Measurements from ENCODE around the gene KRTAP4-16. TPM values are rescaled to one million over a fixed set of nuclear protein-coding genes. Genes with fewer than 3 reads are reported as not detected.

Gene KRTAP4-16
- polyA plus RNA-seq, 1 donor: not detected

Other genes with a start within 250 kb of the KRTAP4-16 start
- gene KRT12, start 235.0 kb downstream of the KRTAP4-16 start, polyA plus RNA-seq (ENCODE audit: insufficient read length): 0.31 TPM
- not detected for gene KRT20, start 217.0 kb downstream of the KRTAP4-16 start, polyA plus RNA-seq (ENCODE audit: insufficient read length)
- 0.23 TPM for gene KRT23, start 164.6 kb downstream of the KRTAP4-16 start, polyA plus RNA-seq (ENCODE audit: insufficient read length)
- gene KRT39, start 135.3 kb downstream of the KRTAP4-16 start, polyA plus RNA-seq (ENCODE audit: insufficient read length): 2.9 TPM
- gene KRT40, start 117.9 kb downstream of the KRTAP4-16 start, polyA plus RNA-seq (ENCODE audit: insufficient read length): 3.9 TPM
- not detected for gene KRTAP3-3, start 108.0 kb downstream of the KRTAP4-16 start, polyA plus RNA-seq (ENCODE audit: insufficient read length)
- gene KRTAP3-2, start 102.3 kb downstream of the KRTAP4-16 start, polyA plus RNA-seq (ENCODE audit: insufficient read length): 0.28 TPM
- gene KRTAP3-1, start 93.1 kb downstream of the KRTAP4-16 start, polyA plus RNA-seq (ENCODE audit: insufficient read length): not detected
- not detected for gene KRTAP1-5, start 75.0 kb downstream of the KRTAP4-16 start, polyA plus RNA-seq (ENCODE audit: insufficient read length)
- gene KRTAP1-4, start 72.0 kb downstream of the KRTAP4-16 start, polyA plus RNA-seq (ENCODE audit: insufficient read length): not detected
- not detected for gene KRTAP1-3, start 67.3 kb downstream of the KRTAP4-16 start, polyA plus RNA-seq (ENCODE audit: insufficient read length)
- not detected for gene KRTAP1-1, start 60.8 kb downstream of the KRTAP4-16 start, polyA plus RNA-seq (ENCODE audit: insufficient read length)
- gene KRTAP2-1, start 54.9 kb downstream of the KRTAP4-16 start, polyA plus RNA-seq (ENCODE audit: insufficient read length): not detected
- gene KRTAP2-2, start 47.0 kb downstream of the KRTAP4-16 start, polyA plus RNA-seq (ENCODE audit: insufficient read length): not detected
- not detected for gene KRTAP2-3, start 42.1 kb downstream of the KRTAP4-16 start, polyA plus RNA-seq (ENCODE audit: insufficient read length)
- not detected for gene KRTAP2-4, start 36.3 kb downstream of the KRTAP4-16 start, polyA plus RNA-seq (ENCODE audit: insufficient read length)
- gene KRTAP4-7, start 18.1 kb downstream of the KRTAP4-16 start, polyA plus RNA-seq (ENCODE audit: insufficient read length): not detected
- gene KRTAP4-8, start 4.1 kb downstream of the KRTAP4-16 start, polyA plus RNA-seq (ENCODE audit: insufficient read length): not detected
- gene KRTAP4-9, start 3.2 kb upstream of the KRTAP4-16 start, polyA plus RNA-seq (ENCODE audit: insufficient read length): not detected
- gene KRTAP4-11, start 16.2 kb upstream of the KRTAP4-16 start, polyA plus RNA-seq (ENCODE audit: insufficient read length): not detected
- gene KRTAP4-12, start 22.0 kb upstream of the KRTAP4-16 start, polyA plus RNA-seq (ENCODE audit: insufficient read length): not detected
- not detected for gene KRTAP4-6, start 38.3 kb upstream of the KRTAP4-16 start, polyA plus RNA-seq (ENCODE audit: insufficient read length)
- not detected for gene KRTAP4-5, start 47.6 kb upstream of the KRTAP4-16 start, polyA plus RNA-seq (ENCODE audit: insufficient read length)
- gene KRTAP4-4, start 58.5 kb upstream of the KRTAP4-16 start, polyA plus RNA-seq (ENCODE audit: insufficient read length): not detected
- not detected for gene KRTAP4-3, start 66.0 kb upstream of the KRTAP4-16 start, polyA plus RNA-seq (ENCODE audit: insufficient read length)
- not detected for gene KRTAP4-2, start 76.0 kb upstream of the KRTAP4-16 start, polyA plus RNA-seq (ENCODE audit: insufficient read length)
- not detected for gene KRTAP4-1, start 82.7 kb upstream of the KRTAP4-16 start, polyA plus RNA-seq (ENCODE audit: insufficient read length)
- gene KRTAP9-1, start 87.7 kb upstream of the KRTAP4-16 start, polyA plus RNA-seq (ENCODE audit: insufficient read length): not detected
- gene KRTAP9-2, start 124.4 kb upstream of the KRTAP4-16 start, polyA plus RNA-seq (ENCODE audit: insufficient read length): not detected
- gene KRTAP9-3, start 130.2 kb upstream of the KRTAP4-16 start, polyA plus RNA-seq (ENCODE audit: insufficient read length): not detected
- not detected for gene KRTAP9-8, start 135.8 kb upstream of the KRTAP4-16 start, polyA plus RNA-seq (ENCODE audit: insufficient read length)
- not detected for gene KRTAP9-4, start 147.5 kb upstream of the KRTAP4-16 start, polyA plus RNA-seq (ENCODE audit: insufficient read length)
- gene KRTAP9-9, start 153.2 kb upstream of the KRTAP4-16 start, polyA plus RNA-seq (ENCODE audit: insufficient read length): not detected
- 0.30 TPM for gene KRTAP9-6, start 163.2 kb upstream of the KRTAP4-16 start, polyA plus RNA-seq (ENCODE audit: insufficient read length)
- not detected for gene KRTAP9-7, start 173.5 kb upstream of the KRTAP4-16 start, polyA plus RNA-seq (ENCODE audit: insufficient read length)
- not detected for gene KRTAP29-1, start 200.6 kb upstream of the KRTAP4-16 start, polyA plus RNA-seq (ENCODE audit: insufficient read length)
- gene KRTAP16-1, start 207.1 kb upstream of the KRTAP4-16 start, polyA plus RNA-seq (ENCODE audit: insufficient read length): not detected
- not detected for gene KRTAP17-1, start 213.5 kb upstream of the KRTAP4-16 start, polyA plus RNA-seq (ENCODE audit: insufficient read length)
- gene KRT33A, start 248.6 kb upstream of the KRTAP4-16 start, polyA plus RNA-seq (ENCODE audit: insufficient read length): not detected